HCT116 (cell line): Measurements from ENCODE around the gene EPHA2. TPM values are rescaled to one million over a fixed set of nuclear protein-coding genes. Genes with fewer than 3 reads are reported as not detected.

Source experiments
- ATAC-seq: fragments of 200-7000 bp; cut with Tn5 transposase; 2 replicates; pipeline ENCODE4 v1.9.1; 2020; ENCODE audit warnings: mild to moderate bottlenecking, moderate library complexity
- BruUV-seq: library from RNA; stranded (reverse); fragments of 400-500 nt; replicated peaks from 2 replicates; lab custom pipeline; 2021; lab: Mats Ljungman, UMichigan
- CTCF ChIA-PET: fragments of 300-600 bp; sonication (Branson Sonifier 250); formaldehyde crosslinking; loops from one replicate; lab custom pipeline; 2021; ENCODE audit warnings: antibody characterized with exemption; lab: Charles Lee
- POLR2A ChIA-PET: fragments of 300-600, 350-600 bp; sonication (Branson Sonifier 250); formaldehyde crosslinking; loops from one replicate; lab custom pipeline; 2021; ENCODE audit warnings: antibody characterized with exemption; lab: Charles Lee
- RAD21 ChIA-PET, 2 experiments: fragments of 300-600 bp; sonication (Branson Sonifier 250); formaldehyde crosslinking; loops; one replicate each; lab custom pipeline; 2023; ENCODE audit warnings: low total read pairs in 2 of 2; ENCODE audit not compliant: uncharacterized antibody in 2 of 2, unreplicated experiment in 2 of 2, low non-redundant PET in 1 of 2; lab: Charles Lee
- DNase-seq: peaks from one replicate; pipeline ENCODE4 v3.0.0-alpha.2; 2010; ENCODE audit warnings: low read depth, low spot score
- H2AFZ ChIP-seq: fragments of 200-600 bp; shearing (Covaris generic), sonication (generic); 2 replicates; pipeline ENCODE4 v1.6.1; 2017; ENCODE audit warnings: low read depth, mixed run types, mixed read lengths, antibody characterized with exemption, low read length; ENCODE audit not compliant: poor library complexity, severe bottlenecking
- H3K27ac ChIP-seq: 2 replicates; pipeline ENCODE4 v1.5.1; 2012; ENCODE audit warnings: low read depth, low read length
- H3K27me3 ChIP-seq: fragments of 200-600 bp; sonication (generic); 2 replicates; pipeline ENCODE4 v1.6.1; 2016; ENCODE audit warnings: mixed run types, low read length, mixed read lengths; ENCODE audit not compliant: insufficient read depth
- H3K36me3 ChIP-seq, 2 experiments: fragments of 200-500 bp in 1 of 2; fragments of 200-600 bp in 1 of 2; sonication (Bioruptor generic) in 1 of 2; sonication (generic) in 1 of 2; 2 replicates each; pipeline versions ENCODE4 v1.5.1 to v1.6.1; 2014 to 2016; ENCODE audit warnings: low read length in 2 of 2, inconsistent platforms in 1 of 2, mixed read lengths in 1 of 2, mixed run types in 1 of 2; ENCODE audit not compliant: insufficient read depth in 2 of 2, control insufficient read depth in 1 of 2
- H3K4me1 ChIP-seq, 2 experiments: fragments of 200-600 bp in 1 of 2; sonication (generic) in 1 of 2; 2 replicates each; pipeline versions ENCODE4 v1.5.1 to v1.6.1; 2012 to 2017; ENCODE audit warnings: low read length in 2 of 2, inconsistent platforms in 1 of 2, mild to moderate bottlenecking in 1 of 2, mixed read lengths in 1 of 2, mixed run types in 1 of 2, moderate library complexity in 1 of 2; ENCODE audit not compliant: insufficient read depth in 2 of 2, control insufficient read depth in 1 of 2
- H3K4me2 ChIP-seq: fragments of 200-600 bp; sonication (generic); 2 replicates; pipeline ENCODE4 v1.6.1; 2017; ENCODE audit warnings: mixed run types, low read length, mixed read lengths
- H3K4me3 ChIP-seq, 2 experiments: fragments of 200-600 bp in 1 of 2; sonication (generic) in 1 of 2; replicated peaks in 1 of 2; 2 replicates each; pipeline ENCODE4 v1.5.1; 2011 to 2016; ENCODE audit warnings: low read length in 2 of 2, control low read depth in 1 of 2, low read depth in 1 of 2, mild to moderate bottlenecking in 1 of 2, mixed read lengths in 1 of 2, mixed run types in 1 of 2
- H3K79me2 ChIP-seq: fragments of 200-600 bp; sonication (generic); 2 replicates; pipeline ENCODE4 v1.6.1; 2017; ENCODE audit warnings: mild to moderate bottlenecking, mixed run types, low read length, moderate library complexity, mixed read lengths; ENCODE audit not compliant: insufficient read depth
- H3K9ac ChIP-seq: fragments of 200-600 bp; sonication (generic); 2 replicates; pipeline ENCODE4 v1.6.1; 2016; ENCODE audit warnings: low read length, mixed read lengths
- H3K9me2 ChIP-seq: fragments of 200-600 bp; sonication (generic), shearing (Covaris generic); 2 replicates; pipeline ENCODE4 v1.6.1; 2017; ENCODE audit warnings: mixed run types, mild to moderate bottlenecking, moderate library complexity; ENCODE audit not compliant: insufficient read depth
- H3K9me3 ChIP-seq, 2 experiments: fragments of 200-500 bp in 1 of 2; fragments of 200-600 bp in 1 of 2; sonication (Bioruptor generic) in 1 of 2; sonication (generic) in 1 of 2; 2 replicates each; pipeline ENCODE4 v1.6.1; 2014 to 2017; ENCODE audit warnings: low read length in 2 of 2, mixed read lengths in 2 of 2, inconsistent platforms in 1 of 2, low read depth in 1 of 2, mild to moderate bottlenecking in 1 of 2, mixed run types in 1 of 2, moderate library complexity in 1 of 2; ENCODE audit not compliant: control insufficient read depth in 1 of 2, insufficient read depth in 1 of 2
- H4K20me1 ChIP-seq: fragments of 200-600 bp; sonication (generic), shearing (Covaris generic); 2 replicates; pipeline ENCODE4 v1.6.1; 2017; ENCODE audit warnings: mixed run types, mild to moderate bottlenecking, moderate library complexity; ENCODE audit not compliant: insufficient read depth
- CEBPB ChIP-seq: IDR thresholded peaks from 2 replicates; pipeline ENCODE4 v1.6.1; 2012; ENCODE audit warnings: low read depth
- CTCF ChIP-seq, 3 experiments: fragments of 200-600 bp in 1 of 3; sonication (generic) in 1 of 3; IDR thresholded peaks in 2 of 3; conservative IDR thresholded peaks in 1 of 3; 2 replicates each; pipeline ENCODE4 v1.5.1; 2012 to 2017; ENCODE audit warnings: low read depth in 2 of 3, low read length in 2 of 3, antibody characterized with exemption in 1 of 3, borderline replicate concordance in 1 of 3, control low read depth in 1 of 3, mild to moderate bottlenecking in 1 of 3, mixed read lengths in 1 of 3, mixed run types in 1 of 3, moderate library complexity in 1 of 3; ENCODE audit not compliant: insufficient read depth in 1 of 3
- EGR1 ChIP-seq: IDR thresholded peaks from 2 replicates; pipeline ENCODE4 v1.6.1; 2012; ENCODE audit warnings: low read depth
- ELF1 ChIP-seq: IDR thresholded peaks from 2 replicates; pipeline ENCODE4 v1.6.1; 2012; ENCODE audit warnings: low read depth, borderline replicate concordance
- EZH2 ChIP-seq: fragments of 200-600 bp; sonication (generic); IDR thresholded peaks from 2 replicates; pipeline ENCODE4 v1.6.1; 2017; ENCODE audit warnings: antibody characterized with exemption, mixed run types
- FOSL1 ChIP-seq: IDR thresholded peaks from 2 replicates; pipeline ENCODE4 v1.6.1; 2012; ENCODE audit warnings: low read depth
- JUND ChIP-seq: IDR thresholded peaks from 2 replicates; pipeline ENCODE4 v1.6.1; 2012
- POLR2A ChIP-seq: IDR thresholded peaks from 2 replicates; pipeline ENCODE4 v1.7.0; 2011; ENCODE audit warnings: borderline replicate concordance; ENCODE audit not compliant: insufficient read depth, insufficient read length; ENCODE audit errors: extremely low read depth
- POLR2AphosphoS5 ChIP-seq: IDR thresholded peaks from 2 replicates; pipeline ENCODE4 v1.6.1; 2011; ENCODE audit warnings: mild to moderate bottlenecking, low read depth, low read length, moderate library complexity
- RAD21 ChIP-seq: IDR thresholded peaks from 2 replicates; pipeline ENCODE4 v1.6.1; 2012; ENCODE audit warnings: low read depth, mild to moderate bottlenecking
- REST ChIP-seq: IDR thresholded peaks from 2 replicates; pipeline ENCODE4 v1.6.1; 2012; ENCODE audit warnings: low read depth
- TCF7L2 ChIP-seq: IDR thresholded peaks from 2 replicates; pipeline ENCODE4 v1.7.0; 2011; ENCODE audit warnings: borderline replicate concordance, inconsistent platforms; ENCODE audit not compliant: insufficient read depth, insufficient read length; ENCODE audit errors: extremely low read depth
- ZBTB33 ChIP-seq: IDR thresholded peaks from 2 replicates; pipeline ENCODE4 v1.6.1; 2011; ENCODE audit warnings: mild to moderate bottlenecking, low read length, moderate library complexity; ENCODE audit not compliant: insufficient replicate concordance; ENCODE audit errors: extremely low read depth
- ZFX ChIP-seq: fragments of 450-650 bp; IDR thresholded peaks from 2 replicates; pipeline ENCODE4 v1.6.1; 2017
- intact Hi-C: fragments of 100-400 bp; cut with micrococcal nuclease; formaldehyde crosslinking; loops from 2 replicates; pipeline ENCODE4 v1.10.0; 2022
- total RNA-seq: library from RNA; stranded (reverse); gene quantifications from one replicate; pipeline ENCODE4 v1.2.1, GENCODE V29; 2021; ENCODE audit not compliant: unreplicated experiment

EPHA2 gene
- total RNA-seq, 1 experiment from 2014 or later: 164 TPM

- CTCF ChIA-PET: interaction anchor here (3.7 kb wide), 1 partner anchor 36 kb away, joined by 12 read pairs; no protein-coding TSS in a partner anchor
These were observed 37.2 kb downstream of the EPHA2 start for GRCh38 chr1:16118706-16119105.

More at GRCh38 chr1:16118706-16119105, 37.2 kb downstream of the EPHA2 start:
- ChIA-PET RAD21 (no interaction called here), POLR2A (no interaction called here)
- no peaks in the 10 kb centered on the region for H3K27me3 ChIP-seq
- H3K27ac ChIP-seq: no peak overlapping the region
- peaks cover 2 to 20% of the 10 kb centered on the region in 2 experiments; a peak in 3 of 4 replicates for H3K4me1 ChIP-seq
- intact Hi-C loops: no loop called here
- no peaks in the 10 kb centered on the region; the same call in 1 of the 2 replicates for H4K20me1 ChIP-seq
- no peak overlapping the region for H3K4me2 ChIP-seq
- no TSS peak for BruUV-seq
- H3K9me2 ChIP-seq: no peaks in the 10 kb centered on the region
- no peak overlapping the region for H3K4me3 ChIP-seq
- H3K9ac ChIP-seq: no peak overlapping the region
- ATAC-seq (no peak), DNase-seq (no peak)
- H3K79me2 ChIP-seq: no peaks in the 10 kb centered on the region
- no peak overlapping the region for H2AFZ ChIP-seq
- H3K36me3 ChIP-seq: peaks cover 2 to 3% of the 10 kb centered on the region in 2 experiments; a peak in 3 of 4 replicates
- no peaks in the 10 kb centered on the region for H3K9me3 ChIP-seq
- TF ChIP-seq CTCF (IDR thresholded peaks at IDR 0.05 in 2 of 3, conservative IDR thresholded peaks at IDR 0.05 in 1 of 3; ENCODE audit: borderline replicate concordance in 1 of 3, insufficient read depth in 1 of 3, low read depth in 2 of 3, low read length in 2 of 3) (no peak), POLR2AphosphoS5 (no peak), JUND (no peak), REST (no peak), CEBPB (no peak), ZFX (no peak), EGR1 (no peak), RAD21 (no peak), TCF7L2 (no peak), ZBTB33 (no peak), POLR2A (no peak), ELF1 (no peak), FOSL1 (no peak), EZH2 (no peak)
